Measurements from ENCODE around the gene FIS1. TPM values are rescaled to one million over a fixed set of nuclear protein-coding genes. Genes with fewer than 3 reads are reported as not detected.
"Not testable (repeated sequence)": the region's sequence is repeated elsewhere in the genome, so short reads cannot be mapped to it uniquely, and the experiment has no call there.

The FIS1 gene
- total RNA-seq, 1 experiment from 2014 or later = 114 TPM

DNA sequence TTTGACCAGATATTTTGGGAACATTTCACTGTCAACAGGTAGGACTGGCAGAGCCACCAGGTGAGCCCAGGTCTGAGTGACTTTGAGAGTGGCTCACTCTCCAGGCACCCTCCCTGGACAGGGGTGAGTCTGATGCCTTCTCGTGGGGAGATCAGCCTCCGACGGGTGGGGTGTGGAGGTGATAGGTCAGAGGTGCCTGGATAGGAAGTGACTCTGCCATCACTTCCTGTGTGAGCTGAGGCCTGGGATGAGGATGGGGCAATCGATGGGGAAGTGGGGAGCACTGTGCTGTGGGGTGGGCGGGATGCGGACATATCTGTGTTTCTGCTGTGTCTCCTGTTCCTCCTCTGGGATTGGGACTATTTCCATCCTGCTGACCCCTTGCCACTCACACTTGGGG is 42.2 kb upstream of the FIS1 start:
- ATAC-seq (no peak), DNase-seq (ENCODE audit: low read depth, low spot score) (no peak)
- TF ChIP-seq, protein P1, sequence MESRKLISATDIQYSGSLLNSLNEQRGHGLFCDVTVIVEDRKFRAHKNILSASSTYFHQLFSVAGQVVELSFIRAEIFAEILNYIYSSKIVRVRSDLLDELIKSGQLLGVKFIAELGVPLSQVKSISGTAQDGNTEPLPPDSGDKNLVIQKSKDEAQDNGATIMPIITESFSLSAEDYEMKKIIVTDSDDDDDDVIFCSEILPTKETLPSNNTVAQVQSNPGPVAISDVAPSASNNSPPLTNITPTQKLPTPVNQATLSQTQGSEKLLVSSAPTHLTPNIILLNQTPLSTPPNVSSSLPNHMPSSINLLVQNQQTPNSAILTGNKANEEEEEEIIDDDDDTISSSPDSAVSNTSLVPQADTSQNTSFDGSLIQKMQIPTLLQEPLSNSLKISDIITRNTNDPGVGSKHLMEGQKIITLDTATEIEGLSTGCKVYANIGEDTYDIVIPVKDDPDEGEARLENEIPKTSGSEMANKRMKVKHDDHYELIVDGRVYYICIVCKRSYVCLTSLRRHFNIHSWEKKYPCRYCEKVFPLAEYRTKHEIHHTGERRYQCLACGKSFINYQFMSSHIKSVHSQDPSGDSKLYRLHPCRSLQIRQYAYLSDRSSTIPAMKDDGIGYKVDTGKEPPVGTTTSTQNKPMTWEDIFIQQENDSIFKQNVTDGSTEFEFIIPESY (IDR thresholded peaks at IDR 0.05; ENCODE audit: extremely low read depth, insufficient replicate concordance, low read length) = no peak
- no peak overlapping the region for H3K27ac ChIP-seq (ENCODE audit: low read depth, low read length)
- H3K4me1 ChIP-seq (ENCODE audit: control insufficient read depth in 1 of 2, insufficient read depth in 2 of 2, low read length in 2 of 2) = peaks cover 4 to 6% of the 10 kb centered on the region in 2 experiments; a peak in 2 of 4 replicates
- H2AFZ ChIP-seq (ENCODE audit: low read depth, low read length, poor library complexity, severe bottlenecking) = no peak overlapping the region
- intact Hi-C loops (cut with micrococcal nuclease) = no loop called here
- no peaks in the 10 kb centered on the region for H3K36me3 ChIP-seq (ENCODE audit: control insufficient read depth in 1 of 2, insufficient read depth in 2 of 2, low read length in 2 of 2)
- no peak overlapping the region for H3K9ac ChIP-seq (ENCODE audit: low read length)
- no peak overlapping the region for H3K4me2 ChIP-seq (ENCODE audit: low read length)
- no peaks in the 10 kb centered on the region for H3K9me3 ChIP-seq (ENCODE audit: control insufficient read depth in 1 of 2, insufficient read depth in 1 of 2, low read depth in 1 of 2, low read length in 2 of 2)
- RAD21 ChIA-PET (ENCODE audit: low non-redundant PET in 1 of 2, low total read pairs in 2 of 2, uncharacterized antibody in 2 of 2, unreplicated experiment in 2 of 2) = no interaction called here
- BruUV-seq (replicated peaks) = no TSS peak
- POLR2A ChIA-PET = no interaction called here
- H3K27me3 ChIP-seq (ENCODE audit: insufficient read depth, low read length) = no peaks in the 10 kb centered on the region
- H3K4me3 ChIP-seq (replicated peaks in 1 of 2; ENCODE audit: low read depth in 1 of 2, low read length in 2 of 2) = no peak overlapping the region
- H3K79me2 ChIP-seq (ENCODE audit: insufficient read depth, low read length) = no peaks in the 10 kb centered on the region
- H4K20me1 ChIP-seq (ENCODE audit: insufficient read depth) = no peaks in the 10 kb centered on the region
- CTCF ChIA-PET = no interaction called here
- no peaks in the 10 kb centered on the region for H3K9me2 ChIP-seq (ENCODE audit: insufficient read depth)

DNA sequence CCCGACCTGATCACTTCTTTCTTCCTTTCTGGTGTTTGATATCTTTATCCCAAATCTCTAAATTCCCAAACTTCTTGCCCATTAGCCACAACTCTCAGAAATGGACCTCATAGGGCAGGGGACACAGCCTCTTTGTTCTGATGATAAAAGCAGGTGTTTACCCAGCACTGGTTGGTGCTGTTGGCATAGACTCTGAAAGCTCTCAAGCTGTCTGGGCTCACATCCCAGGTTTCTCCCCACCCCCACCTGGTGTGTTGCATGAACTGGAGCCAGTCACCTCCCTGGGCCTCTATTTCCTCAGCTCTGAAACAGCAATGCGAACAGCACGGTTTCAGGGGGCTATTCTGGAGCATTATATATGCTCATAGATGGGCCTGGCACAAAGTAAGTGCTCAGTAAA is 41.0 kb upstream of the FIS1 start:
- H3K79me2 ChIP-seq (ENCODE audit: insufficient read depth, low read length); H3K27me3 ChIP-seq (ENCODE audit: insufficient read depth, low read length); CTCF ChIA-PET; H3K9ac ChIP-seq (ENCODE audit: low read length); H2AFZ ChIP-seq (ENCODE audit: low read depth, low read length, poor library complexity, severe bottlenecking); intact Hi-C loops (cut with micrococcal nuclease); DNase-seq (ENCODE audit: low read depth, low spot score); H3K4me2 ChIP-seq (ENCODE audit: low read length); H3K4me1 ChIP-seq (ENCODE audit: control insufficient read depth in 1 of 2, insufficient read depth in 2 of 2, low read length in 2 of 2); BruUV-seq (replicated peaks); POLR2A ChIA-PET; H3K9me2 ChIP-seq (ENCODE audit: insufficient read depth); ATAC-seq; H3K36me3 ChIP-seq (ENCODE audit: control insufficient read depth in 1 of 2, insufficient read depth in 2 of 2, low read length in 2 of 2); H3K9me3 ChIP-seq (ENCODE audit: control insufficient read depth in 1 of 2, insufficient read depth in 1 of 2, low read depth in 1 of 2, low read length in 2 of 2); H3K27ac ChIP-seq (ENCODE audit: low read depth, low read length); H3K4me3 ChIP-seq (replicated peaks in 1 of 2; ENCODE audit: low read depth in 1 of 2, low read length in 2 of 2); H4K20me1 ChIP-seq (ENCODE audit: insufficient read depth): not testable (repeated sequence)
- RAD21 ChIA-PET (ENCODE audit: low non-redundant PET in 1 of 2, low total read pairs in 2 of 2, uncharacterized antibody in 2 of 2, unreplicated experiment in 2 of 2) = interaction anchor here in 1 of 2 experiments (1.6 kb wide), 1 partner anchor 142 kb away, joined by 4 read pairs; no protein-coding TSS in a partner anchor
